ENCODE data around the gene FUBP3.

GRCh38 chr9:130651221-130651620 lies 71.8 kb downstream of the FUBP3 start:
- TF ChIP-seq, protein P1, sequence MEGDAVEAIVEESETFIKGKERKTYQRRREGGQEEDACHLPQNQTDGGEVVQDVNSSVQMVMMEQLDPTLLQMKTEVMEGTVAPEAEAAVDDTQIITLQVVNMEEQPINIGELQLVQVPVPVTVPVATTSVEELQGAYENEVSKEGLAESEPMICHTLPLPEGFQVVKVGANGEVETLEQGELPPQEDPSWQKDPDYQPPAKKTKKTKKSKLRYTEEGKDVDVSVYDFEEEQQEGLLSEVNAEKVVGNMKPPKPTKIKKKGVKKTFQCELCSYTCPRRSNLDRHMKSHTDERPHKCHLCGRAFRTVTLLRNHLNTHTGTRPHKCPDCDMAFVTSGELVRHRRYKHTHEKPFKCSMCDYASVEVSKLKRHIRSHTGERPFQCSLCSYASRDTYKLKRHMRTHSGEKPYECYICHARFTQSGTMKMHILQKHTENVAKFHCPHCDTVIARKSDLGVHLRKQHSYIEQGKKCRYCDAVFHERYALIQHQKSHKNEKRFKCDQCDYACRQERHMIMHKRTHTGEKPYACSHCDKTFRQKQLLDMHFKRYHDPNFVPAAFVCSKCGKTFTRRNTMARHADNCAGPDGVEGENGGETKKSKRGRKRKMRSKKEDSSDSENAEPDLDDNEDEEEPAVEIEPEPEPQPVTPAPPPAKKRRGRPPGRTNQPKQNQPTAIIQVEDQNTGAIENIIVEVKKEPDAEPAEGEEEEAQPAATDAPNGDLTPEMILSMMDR (IDR thresholded peaks at IDR 0.05) = no peak
- no peak for TF ChIP-seq POLR2A (IDR thresholded peaks at IDR 0.05)

Data from uterus (tissue), 2 donors.